ENCODE results near the gene ACADVL. TPM values are rescaled to one million over a fixed set of nuclear protein-coding genes. Genes with fewer than 3 reads are reported as not detected.
A peak's percentile ranks its signal among the peaks of the same experiment; 100 is the strongest.

ACADVL gene
- total RNA-seq, 1 donor from 2014 or later: 1,048 TPM

- H3K4me3 ChIP-seq: peak overlapping the region; percentile 55 to 71
- no peaks in the 10 kb centered on the region for H3K27me3 ChIP-seq
- no peaks in the 10 kb centered on the region for H3K9me3 ChIP-seq
- peaks cover 13 to 21% of the 10 kb centered on the region in 2 donors for H3K36me3 ChIP-seq
- peaks cover 0 to 10% of the 10 kb centered on the region in 2 donors for H3K4me1 ChIP-seq
- intact Hi-C loops (cut with DNase I): loop anchor here (1.0 kb wide), 1 partner anchor 9 kb away; no protein-coding TSS in a partner anchor
- DNase-seq (ENCODE audit: low spot score in 2 of 2): no peak
- H3K27ac ChIP-seq: peak overlapping the region; percentile 67 to 69
- TF ChIP-seq CTCF (IDR thresholded peaks at IDR 0.05): no peak
Measured at GRCh38 chr17:7205561-7205960, 14.2 kb upstream of the ACADVL start.

GRCh38 chr17:7207120-7208001, 12.4 kb upstream of the ACADVL start:
- DNase-seq (ENCODE audit: low spot score in 2 of 2): no peak
- H3K4me3 ChIP-seq: no peak overlapping the region
- TF ChIP-seq CTCF (IDR thresholded peaks at IDR 0.05): no peak
- peaks cover 8 to 13% of the 10 kb centered on the region in 2 donors for H3K36me3 ChIP-seq
- no peaks in the 10 kb centered on the region for H3K27me3 ChIP-seq
- H3K27ac ChIP-seq: no peak overlapping the region
- H3K4me1 ChIP-seq: peaks cover 0 to 10% of the 10 kb centered on the region in 2 donors
- intact Hi-C loops (cut with DNase I): no loop called here
- H3K9me3 ChIP-seq: no peaks in the 10 kb centered on the region

DNA sequence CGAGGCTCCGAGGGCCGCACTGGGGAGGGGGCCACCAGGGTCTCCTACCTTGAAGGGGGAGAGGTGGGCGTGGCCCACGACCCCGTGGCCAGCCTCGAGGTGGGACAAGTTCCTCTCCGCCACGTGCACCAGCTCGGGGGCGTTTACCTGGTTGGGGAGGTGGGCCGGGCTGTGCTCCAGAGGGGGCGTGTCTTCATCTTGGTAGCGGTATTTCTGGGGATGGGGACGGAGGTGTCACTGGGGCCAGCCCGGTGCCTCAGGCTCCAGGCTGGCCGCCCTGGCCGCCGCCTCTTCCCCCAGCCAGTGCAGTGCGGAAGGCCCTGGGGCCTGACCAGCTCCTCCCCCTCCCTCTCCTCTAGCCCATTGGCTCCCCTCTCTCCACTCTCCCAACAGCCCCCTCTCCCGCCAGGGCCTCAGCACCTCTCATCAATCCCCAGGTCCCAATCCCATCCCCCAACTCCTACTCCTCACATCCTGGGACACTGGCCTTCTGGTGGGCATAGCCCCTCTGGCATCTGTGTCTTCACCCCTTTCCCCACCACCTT, 11.6 kb upstream of the ACADVL start:
- H3K4me1 ChIP-seq: peaks cover 0 to 10% of the 10 kb centered on the region in 2 donors
- no peak for TF ChIP-seq CTCF (IDR thresholded peaks at IDR 0.05)
- intact Hi-C loops (cut with DNase I): no loop called here
- H3K4me3 ChIP-seq: no peak overlapping the region
- no peak overlapping the region for H3K27ac ChIP-seq
- no peak for DNase-seq (ENCODE audit: low spot score in 2 of 2)
- no peaks in the 10 kb centered on the region for H3K27me3 ChIP-seq
- no peaks in the 10 kb centered on the region for H3K9me3 ChIP-seq
- peaks cover 1 to 6% of the 10 kb centered on the region in 2 donors for H3K36me3 ChIP-seq

GRCh38 chr17:7208754-7209460, 10.8 kb upstream of the ACADVL start:
- no peak for TF ChIP-seq CTCF (IDR thresholded peaks at IDR 0.05)

DNA sequence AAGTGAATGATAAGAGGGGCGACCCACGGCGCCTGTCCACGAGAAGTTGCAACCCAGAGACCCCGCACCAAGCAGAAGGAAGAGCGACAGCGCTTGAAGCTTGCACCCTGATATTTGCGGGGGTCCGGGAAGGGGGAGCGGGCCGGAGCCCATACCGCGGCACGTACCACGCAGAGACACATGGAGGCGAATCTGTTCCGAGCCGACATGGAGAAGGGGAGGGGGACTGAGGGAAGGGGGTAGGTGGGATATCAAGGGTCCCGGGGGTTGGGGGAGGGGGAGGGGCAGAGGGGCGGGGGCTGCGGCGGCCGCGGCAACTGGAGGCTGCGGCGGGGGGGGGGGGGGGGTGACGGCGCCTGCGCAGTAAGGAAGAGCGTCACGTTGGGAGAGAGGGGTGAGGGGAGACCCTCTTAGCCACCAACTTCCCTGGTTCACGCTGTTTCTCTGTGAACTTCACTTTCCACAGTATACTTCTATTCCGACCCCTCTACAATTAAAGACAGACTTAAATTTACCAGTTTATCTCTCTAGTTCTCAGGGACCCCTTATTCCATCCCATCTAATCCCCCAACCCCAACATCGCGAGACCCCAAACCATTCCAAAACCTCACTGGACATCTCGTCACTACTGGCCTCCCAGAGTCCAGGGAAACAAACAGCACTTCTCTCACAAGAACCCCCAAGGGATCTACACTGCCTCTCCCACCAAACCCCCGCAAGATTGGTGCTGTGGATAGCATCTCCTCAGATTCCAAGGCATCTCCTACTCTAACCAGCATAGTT, 8.1 kb upstream of the ACADVL start:
- no peak for TF ChIP-seq CTCF (IDR thresholded peaks at IDR 0.05)
- no peak overlapping the region for H3K27ac ChIP-seq
- no peaks in the 10 kb centered on the region for H3K36me3 ChIP-seq
- H3K4me3 ChIP-seq: no peak overlapping the region
- peaks cover 11 to 12% of the 10 kb centered on the region in 2 donors for H3K4me1 ChIP-seq
- H3K9me3 ChIP-seq: no peaks in the 10 kb centered on the region
- intact Hi-C loops (cut with DNase I): loop anchor here (10.0 kb wide), 1 partner anchor 623 kb away; the partner anchor contains the start of gene KDM6B
- H3K27me3 ChIP-seq: no peaks in the 10 kb centered on the region
- no peak for DNase-seq (ENCODE audit: low spot score in 2 of 2)

More at GRCh38 chr17:7208754-7209460, 10.8 kb upstream of the ACADVL start:
- H3K36me3 ChIP-seq: no peaks in the 10 kb centered on the region
- no peak overlapping the region for H3K27ac ChIP-seq
- no peaks in the 10 kb centered on the region for H3K27me3 ChIP-seq
- peaks cover 0 to 10% of the 10 kb centered on the region in 2 donors for H3K4me1 ChIP-seq
- H3K9me3 ChIP-seq: no peaks in the 10 kb centered on the region
- no peak overlapping the region for H3K4me3 ChIP-seq
- intact Hi-C loops (cut with DNase I): no loop called here
- DNase-seq (ENCODE audit: low spot score in 2 of 2): no peak

All from ascending aorta (tissue), 2 donors.